A673 (cell line): ENCODE results near the gene IQCE. TPM values are rescaled to one million over a fixed set of nuclear protein-coding genes. Genes with fewer than 3 reads are reported as not detected.

Experiments
- BruUV-seq: library from RNA; stranded (reverse); fragments of 400-500 nt; replicated peaks from 2 replicates; lab custom pipeline; 2021; lab: Mats Ljungman, UMichigan
- CTCF ChIA-PET: fragments of 300-600 bp; sonication (Branson Sonifier 250); formaldehyde crosslinking; loops from one replicate; lab custom pipeline; 2022; ENCODE audit warnings: antibody characterized with exemption; lab: Charles Lee
- POLR2A ChIA-PET: fragments of 300-600 bp; sonication (Branson Sonifier 250); formaldehyde crosslinking; loops from one replicate; lab custom pipeline; 2022; ENCODE audit warnings: antibody characterized with exemption; ENCODE audit not compliant: low non-redundant PET; lab: Charles Lee
- DNase-seq: peaks from one replicate; pipeline ENCODE4 v3.0.0-alpha.2; 2015; ENCODE audit warnings: low spot score
- H3K27ac ChIP-seq: fragments of 200-600 bp; sonication (generic); 2 replicates; pipeline ENCODE4 v1.5.1; 2016; ENCODE audit warnings: mixed run types, low read depth, mild to moderate bottlenecking, mixed read lengths, antibody characterized with exemption, low read length; ENCODE audit not compliant: poor library complexity, severe bottlenecking
- H3K27me3 ChIP-seq: fragments of 200-600 bp; sonication (generic); replicated peaks from 2 replicates; pipeline ENCODE4 v1.6.1; 2017; ENCODE audit warnings: mixed run types, low read depth, mild to moderate bottlenecking, mixed read lengths, antibody characterized with exemption, low read length; ENCODE audit not compliant: insufficient read depth, poor library complexity
- H3K36me3 ChIP-seq: fragments of 200-600 bp; sonication (generic); 2 replicates; pipeline ENCODE4 v1.6.1; 2016; ENCODE audit warnings: mixed run types, mild to moderate bottlenecking, mixed read lengths, antibody characterized with exemption, low read length; ENCODE audit not compliant: insufficient read depth, poor library complexity, severe bottlenecking
- H3K4me1 ChIP-seq: fragments of 200-600 bp; sonication (generic); 2 replicates; pipeline ENCODE4 v1.6.1; 2017; ENCODE audit warnings: mixed run types, mild to moderate bottlenecking, mixed read lengths, antibody characterized with exemption, low read length; ENCODE audit not compliant: insufficient read depth, poor library complexity, severe bottlenecking
- H3K4me3 ChIP-seq: fragments of 200-600 bp; sonication (generic); 2 replicates; pipeline ENCODE4 v1.5.1; 2016; ENCODE audit warnings: low read depth, mixed run types, mild to moderate bottlenecking, mixed read lengths, low read length; ENCODE audit not compliant: poor library complexity, severe bottlenecking
- H3K9me3 ChIP-seq: fragments of 200-600 bp; sonication (generic); 2 replicates; pipeline ENCODE4 v1.6.1; 2016; ENCODE audit warnings: mixed run types, low read depth, mild to moderate bottlenecking, mixed read lengths, antibody characterized with exemption, low read length; ENCODE audit not compliant: poor library complexity, severe bottlenecking
- CTCF ChIP-seq: fragments of 300-800, 200-600 bp; sonication (generic); conservative IDR thresholded peaks from 2 replicates; pipeline ENCODE4 v1.5.1; 2017; ENCODE audit warnings: low read depth, mild to moderate bottlenecking, antibody characterized with exemption, low read length, moderate library complexity, mixed read lengths
- EZH2 ChIP-seq: fragments of 200-600 bp; sonication (generic); IDR thresholded peaks from 2 replicates; pipeline ENCODE4 v1.6.1; 2017; ENCODE audit warnings: borderline replicate concordance, low read depth, mild to moderate bottlenecking, mixed read lengths, antibody characterized with exemption, low read length; ENCODE audit not compliant: poor library complexity, severe bottlenecking
- intact Hi-C: fragments of 100-400 bp; cut with micrococcal nuclease; formaldehyde crosslinking; loops from one replicate; pipeline ENCODE4 v1.10.0; 2022; ENCODE audit not compliant: unreplicated experiment
- total RNA-seq: library from RNA; stranded (reverse); gene quantifications from 2 replicates; pipeline ENCODE4 v1.2.3, GENCODE V29; 2021

The IQCE gene
- total RNA-seq, 1 experiment from 2014 or later = 35.4 TPM

- CTCF ChIA-PET = no interaction called here
- H3K4me1 ChIP-seq = peaks cover 43% of the 10 kb centered on the region
- no TSS peak for BruUV-seq
- H3K27ac ChIP-seq = peak within 1 kb of the TSS; percentile 47
- no peaks in the 10 kb centered on the region for H3K9me3 ChIP-seq
- H3K27me3 ChIP-seq = no peaks in the 10 kb centered on the region
- intact Hi-C loops = loop anchor here (5.0 kb wide), 1 partner anchor 38 kb away; the partner anchor contains the start of genes BRAT1 and IQCE
- H3K4me3 ChIP-seq = peak within 1 kb of the TSS; percentile 59
- DNase-seq = peak; percentile 95
- no peaks in the 10 kb centered on the region for H3K36me3 ChIP-seq
- POLR2A ChIA-PET = interaction anchor here (0.6 kb wide), 2 partner anchors 10 to 21 kb away, joined by 3 to 5 read pairs; no protein-coding TSS in a partner anchor
- no peak for TF ChIP-seq EZH2
- no peak for TF ChIP-seq CTCF
Observed at GRCh38 chr7:2519119-2519930, 39.5 kb upstream of the IQCE start, which contains the start of gene LFNG. LFNG (plus strand) TSS chr7:2519774; CDS start chr7:2519862, 88 bp downstream.

GRCh38 chr7:2520131-2520760 lies 38.5 kb upstream of the IQCE start:
- no peak for DNase-seq
- no peak for TF ChIP-seq EZH2
- 0 out of 2 replicates have a peak, but pooled peaks have one; percentile 9 for TF ChIP-seq CTCF
- H3K27ac ChIP-seq = no peak overlapping the region
- peaks cover 43% of the 10 kb centered on the region for H3K4me1 ChIP-seq
- intact Hi-C loops = no loop called here
- CTCF ChIA-PET = no interaction called here
- no TSS peak for BruUV-seq
- H3K9me3 ChIP-seq = no peaks in the 10 kb centered on the region
- peak overlapping the region; percentile 59 for H3K4me3 ChIP-seq
- no peaks in the 10 kb centered on the region for H3K27me3 ChIP-seq
- H3K36me3 ChIP-seq = no peaks in the 10 kb centered on the region
- POLR2A ChIA-PET = interaction anchor here (0.7 kb wide), 1 partner anchor 1175 kb away, joined by 6 read pairs; no protein-coding TSS in a partner anchor

- no peak for TF ChIP-seq EZH2
- no peak for TF ChIP-seq CTCF
- POLR2A ChIA-PET = interaction anchor here (0.7 kb wide), 1 partner anchor 1176 kb away, joined by 6 read pairs; no protein-coding TSS in a partner anchor
- intact Hi-C loops = no loop called here
- Histone ChIP-seq H3K4me1 (peaks cover 43% of the 10 kb centered on the region), H3K36me3 (no peaks in the 10 kb centered on the region), H3K27ac (no peak overlapping the region), H3K27me3 (no peaks in the 10 kb centered on the region), H3K9me3 (no peaks in the 10 kb centered on the region), H3K4me3 (peak overlapping the region; percentile 59)
- CTCF ChIA-PET = no interaction called here
- peak; percentile 53 for DNase-seq
- TSS peak; percentile 61 for BruUV-seq
Observed at GRCh38 chr7:2520761-2521290, 38.0 kb upstream of the IQCE start.
